Measurements from ENCODE around the gene IKZF5. TPM values are rescaled to one million over a fixed set of nuclear protein-coding genes. Genes with fewer than 3 reads are reported as not detected.
A peak's percentile ranks its signal among the peaks of the same experiment; 100 is the strongest.

The IKZF5 gene
- total and polyA plus RNA-seq, 8 donors = 3.5 to 18.5 (median 9.0) TPM

- H3K36me3 ChIP-seq = no peaks in the 10 kb centered on the region
- H3K4me3 ChIP-seq = no peak overlapping the region
- no peak overlapping the region for H3K27ac ChIP-seq
- intact Hi-C loops (cut with DNase I; ENCODE audit: low total_unique reads) = no loop called here
- TF ChIP-seq POLR2AphosphoS5 (IDR thresholded peaks at IDR 0.05) = no peak
- H3K27me3 ChIP-seq = no peaks in the 10 kb centered on the region
- peaks cover 13 to 22% (median 19%) of the 10 kb centered on the region in 4 donors for H3K4me1 ChIP-seq
- DNase-seq = peak in 1 of 2 donors; percentile 5
- WGBS, 5 donors = 71 to 81% (median 76%) methylated on average over 5 of the region's 5 CpGs
- peaks cover 0 to 5% (median 0%) of the 10 kb centered on the region in 4 donors for H3K9me3 ChIP-seq
These were observed 51.1 kb downstream of the IKZF5 start for GRCh38 chr10:122957474-122957873.

- DNase-seq = peak in 1 of 2 donors; percentile 9
- TF ChIP-seq CTCF (IDR thresholded peaks at IDR 0.05) (no peak), POLR2A (IDR thresholded peaks at IDR 0.05) (no peak), POLR2AphosphoS5 (IDR thresholded peaks at IDR 0.05) (no peak), EP300 (IDR thresholded peaks at IDR 0.05) (no peak)
- H3K27ac ChIP-seq = no peak overlapping the region
- H3K9me3 ChIP-seq = peaks cover 0 to 5% (median 0%) of the 10 kb centered on the region in 4 donors
- no peaks in the 10 kb centered on the region for H3K27me3 ChIP-seq
- 82 to 94% (median 86%) methylated on average over 1 of the region's 1 CpG for WGBS, 5 donors
- peaks cover 13 to 35% (median 26%) of the 10 kb centered on the region in 4 donors for H3K4me1 ChIP-seq
- H3K36me3 ChIP-seq = no peaks in the 10 kb centered on the region
- intact Hi-C loops (cut with DNase I; ENCODE audit: low total_unique reads) = no loop called here
- no peak overlapping the region for H3K4me3 ChIP-seq
These were observed 52.7 kb downstream of the IKZF5 start for GRCh38 chr10:122955892-122956291.

GRCh38 chr10:122954731-122955050, 53.9 kb downstream of the IKZF5 start:
- 66 to 83% (median 71%) methylated on average over 9 to 13 of the region's 13 CpGs for WGBS, 5 donors
- H3K9me3 ChIP-seq = peaks cover 0 to 5% (median 0%) of the 10 kb centered on the region in 4 donors
- H3K27me3 ChIP-seq = no peaks in the 10 kb centered on the region
- peak overlapping the region in 2 of 5 donors; percentile 81 to 85 for H3K27ac ChIP-seq
- H3K36me3 ChIP-seq = peaks cover 0 to 2% (median under 1%) of the 10 kb centered on the region in 4 donors
- TF ChIP-seq POLR2A (IDR thresholded peaks at IDR 0.05) (no peak), EP300 (IDR thresholded peaks at IDR 0.05) (no peak), CTCF (IDR thresholded peaks at IDR 0.05) (no peak), POLR2AphosphoS5 (IDR thresholded peaks at IDR 0.05) (no peak)
- peaks cover 13 to 35% (median 26%) of the 10 kb centered on the region in 4 donors for H3K4me1 ChIP-seq
- intact Hi-C loops (cut with DNase I; ENCODE audit: low total_unique reads) = no loop called here
- DNase-seq = no peak
- H3K4me3 ChIP-seq = peak overlapping the region; percentile 61 to 96 (median 84)

- WGBS, 5 donors = 5 to 13% (median 6%) methylated on average over 27 to 77 of the region's 77 CpGs
These were observed 54.5 kb downstream of the IKZF5 start, which contains the start of gene C10orf88 for GRCh38 chr10:122953902-122954730. Gene C10orf88 (minus strand): TSS chr10:122954227. CDS start chr10:122954178, 49 bp downstream.

More at GRCh38 chr10:122953902-122954730, 54.5 kb downstream of the IKZF5 start, which contains the start of gene C10orf88:
- intact Hi-C loops (cut with DNase I; ENCODE audit: low total_unique reads) = no loop called here
- Histone ChIP-seq H3K9me3 (peaks cover 0 to 5% (median 0%) of the 10 kb centered on the region in 4 donors), H3K4me3 (peak within 1 kb of the TSS; percentile 61 to 96 (median 84)), H3K27ac (peak within 1 kb of the TSS; percentile 64 to 85 (median 81)), H3K27me3 (no peaks in the 10 kb centered on the region), H3K4me1 (peaks cover 13 to 35% (median 26%) of the 10 kb centered on the region in 4 donors), H3K36me3 (peaks cover 0 to 8% (median 6%) of the 10 kb centered on the region in 4 donors)
- TF ChIP-seq POLR2A (IDR thresholded peaks at IDR 0.05) (peak in 1 of 4 donors; percentile 40), EP300 (IDR thresholded peaks at IDR 0.05) (no peak), CTCF (IDR thresholded peaks at IDR 0.05) (peak in 1 of 7 experiments; percentile 30), POLR2AphosphoS5 (IDR thresholded peaks at IDR 0.05) (peak; percentile 58 to 95 (median 78))
- DNase-seq = peak; percentile 97 to 100
